HG03354 (cell line): Measurements from ENCODE around the gene DSTYK.

Experiments used
- ATAC-seq: cut with Tn5 transposase; IDR thresholded peaks from one replicate; pipeline ENCODE4 v1.9.1; 2021; ENCODE audit warnings: mild to moderate bottlenecking; ENCODE audit not compliant: unreplicated experiment, poor library complexity, severe bottlenecking

Gene DSTYK

GRCh38 chr1:205211169-205211838 is at the start of gene DSTYK:
Gene DSTYK, minus strand, starts transcription at chr1:205211702. Its CDS starts 167 bp downstream, at chr1:205211535.
- ATAC-seq, result peak; percentile 85

- no peak for ATAC-seq
Measured at GRCh38 chr1:205259998-205260397, 48.5 kb upstream of the DSTYK start.

GRCh38 chr1:205259324-205259832 is 47.9 kb upstream of the DSTYK start:
- no peak for ATAC-seq

GRCh38 chr1:205258719-205259118 is 47.2 kb upstream of the DSTYK start:
- no peak for ATAC-seq

- no peak for ATAC-seq
Measured at GRCh38 chr1:205258261-205258691, 46.8 kb upstream of the DSTYK start.

- no peak for ATAC-seq
Measured at GRCh38 chr1:205257735-205258134, 46.2 kb upstream of the DSTYK start.

GRCh38 chr1:205256951-205257625 is 45.6 kb upstream of the DSTYK start:
- ATAC-seq, result no peak

GRCh38 chr1:205255941-205256780 is 44.7 kb upstream of the DSTYK start:
- peak; percentile 64 for ATAC-seq

GRCh38 chr1:205251576-205251975 is 40.1 kb upstream of the DSTYK start:
- ATAC-seq, result no peak

- no peak for ATAC-seq
Measured at GRCh38 chr1:205250699-205251098, 39.2 kb upstream of the DSTYK start.

- ATAC-seq, result no peak
Measured at GRCh38 chr1:205249651-205250050, 38.1 kb upstream of the DSTYK start.

- no peak for ATAC-seq
Measured at GRCh38 chr1:205248793-205249601, 37.5 kb upstream of the DSTYK start.

- no peak for ATAC-seq
Measured at GRCh38 chr1:205247130-205247921, 35.8 kb upstream of the DSTYK start.

- ATAC-seq, result no peak
Measured at GRCh38 chr1:205246351-205247119, 35.0 kb upstream of the DSTYK start.

GRCh38 chr1:205245096-205245495 is 33.6 kb upstream of the DSTYK start:
- no peak for ATAC-seq

- ATAC-seq, result no peak
Measured at GRCh38 chr1:205244384-205244783, 32.9 kb upstream of the DSTYK start.

GRCh38 chr1:205243350-205244191 is 32.1 kb upstream of the DSTYK start:
- ATAC-seq, result no peak
